Left lung (tissue), 10 donors: ENCODE data around the gene TRMT112. TPM values are rescaled to one million over a fixed set of nuclear protein-coding genes. Genes with fewer than 3 reads are reported as not detected.
"Not testable (repeated sequence)": the region's sequence is repeated elsewhere in the genome, so short reads cannot be mapped to it uniquely, and the experiment has no call there.

Experiments
- ATAC-seq: fragments of 200-7000 bp; cut with Tn5 transposase; one replicate; pipeline ENCODE4 v1.9.1; 2020; ENCODE audit warnings: moderate library complexity
- DNase-seq, 4 donors: peaks; one replicate each; pipeline ENCODE4 v3.0.0-alpha.2; 2013 to 2020
- H3K27ac ChIP-seq, 2 donors: fragments of 200-600 bp; sonication (generic) in 1 of 2; one replicate each; pipeline versions ENCODE4 v1.5.0 to v1.8.0; 2020 to 2021
- H3K27me3 ChIP-seq, 2 donors: fragments of 200-600 bp; sonication (generic) in 1 of 2; one replicate each; pipeline versions ENCODE4 v1.5.0 to v1.8.0; 2020 to 2021
- H3K36me3 ChIP-seq, 2 donors: fragments of 200-600 bp; sonication (generic) in 1 of 2; one replicate each; pipeline versions ENCODE4 v1.5.0 to v1.8.0; 2020 to 2021
- H3K4me1 ChIP-seq, 2 donors: fragments of 200-600 bp; one replicate each; pipeline ENCODE4 v1.8.0; 2021
- H3K4me3 ChIP-seq, 2 donors: fragments of 200-600 bp; sonication (generic) in 1 of 2; one replicate each; pipeline versions ENCODE4 v1.5.0 to v1.8.0; 2020 to 2021; ENCODE audit warnings: mild to moderate bottlenecking in 1 of 2
- H3K9me3 ChIP-seq, 2 donors: fragments of 200-600 bp; sonication (generic) in 1 of 2; one replicate each; pipeline versions ENCODE4 v1.5.0 to v1.8.0; 2020 to 2021
- CTCF ChIP-seq, 2 donors: fragments of 200-600 bp; sonication (generic) in 1 of 2; IDR thresholded peaks; one replicate each; pipeline versions ENCODE4 v1.5.0 to v1.8.0; 2021; ENCODE audit warnings: antibody characterized with exemption in 2 of 2
- intact Hi-C, 2 donors: fragments of 100-400 bp; cut with DNase I; formaldehyde crosslinking; loops; one replicate each; pipeline versions ENCODE4 v1.11.2 to v1.14.2; 2022
- polyA plus RNA-seq, 6 donors: library from polyadenylated mRNA; unstranded; fragments of 120-200 nt; gene quantifications; one replicate each; pipeline ENCODE4 v1.2.1, GENCODE V29; 2013; ENCODE audit not compliant: insufficient read length in 6 of 6
- total RNA-seq, 2 donors: library from RNA; stranded (reverse); fragmentation: NEBNext Ultra II Directional; extraction: Animal tissue kit (Norgen Biotek cat#: 25700); gene quantifications; one replicate each; pipeline ENCODE4 v1.2.1, GENCODE V29; 2021
- donor health status: DM: no; HTN: yes; CAD: no.
- donor health status: DM: no; HTN: no; CAD: no.

TRMT112 gene
- total and polyA plus RNA-seq, 8 donors: 178 to 252 (median 219) TPM

DNA sequence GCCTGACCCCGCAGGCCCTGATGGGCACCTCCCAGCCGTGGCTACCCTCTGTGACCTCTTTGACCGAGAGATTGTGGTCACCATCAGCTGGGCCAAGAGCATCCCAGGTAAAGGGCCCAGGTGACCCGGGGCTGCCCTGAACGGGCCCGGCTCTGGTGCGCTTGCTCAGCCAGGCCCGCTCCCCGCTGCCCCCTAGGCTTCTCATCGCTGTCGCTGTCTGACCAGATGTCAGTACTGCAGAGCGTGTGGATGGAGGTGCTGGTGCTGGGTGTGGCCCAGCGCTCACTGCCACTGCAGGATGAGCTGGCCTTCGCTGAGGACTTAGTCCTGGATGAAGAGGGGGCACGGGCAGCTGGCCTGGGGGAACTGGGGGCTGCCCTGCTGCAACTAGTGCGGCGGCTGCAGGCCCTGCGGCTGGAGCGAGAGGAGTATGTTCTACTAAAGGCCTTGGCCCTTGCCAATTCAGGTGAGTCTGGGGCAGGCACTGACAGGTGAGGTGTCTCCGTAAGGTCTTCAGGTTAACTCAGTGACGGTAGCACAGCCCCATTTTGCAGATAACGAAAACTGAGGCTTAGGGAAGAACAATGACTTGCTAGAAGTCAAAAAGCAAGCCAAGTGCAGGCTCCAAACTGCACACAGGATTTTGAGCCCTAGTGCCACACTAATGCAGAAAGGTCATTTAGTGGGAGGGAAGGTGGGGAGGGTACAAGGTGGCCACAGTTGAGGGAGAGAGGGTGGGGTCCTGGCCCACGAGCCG is 2.4 kb downstream of the TRMT112 start:
- intact Hi-C loops: no loop called here
- no peak for DNase-seq
- Histone ChIP-seq H3K4me3 (no peak overlapping the region), H3K36me3 (peaks cover 0 to 53% of the 10 kb centered on the region in 2 donors), H3K27me3 (no peaks in the 10 kb centered on the region), H3K4me1 (peaks cover 5 to 41% of the 10 kb centered on the region in 2 donors), H3K27ac (no peak overlapping the region), H3K9me3 (no peaks in the 10 kb centered on the region)
- TF ChIP-seq CTCF (IDR thresholded peaks at IDR 0.05): no peak
- ATAC-seq: no peak

DNA sequence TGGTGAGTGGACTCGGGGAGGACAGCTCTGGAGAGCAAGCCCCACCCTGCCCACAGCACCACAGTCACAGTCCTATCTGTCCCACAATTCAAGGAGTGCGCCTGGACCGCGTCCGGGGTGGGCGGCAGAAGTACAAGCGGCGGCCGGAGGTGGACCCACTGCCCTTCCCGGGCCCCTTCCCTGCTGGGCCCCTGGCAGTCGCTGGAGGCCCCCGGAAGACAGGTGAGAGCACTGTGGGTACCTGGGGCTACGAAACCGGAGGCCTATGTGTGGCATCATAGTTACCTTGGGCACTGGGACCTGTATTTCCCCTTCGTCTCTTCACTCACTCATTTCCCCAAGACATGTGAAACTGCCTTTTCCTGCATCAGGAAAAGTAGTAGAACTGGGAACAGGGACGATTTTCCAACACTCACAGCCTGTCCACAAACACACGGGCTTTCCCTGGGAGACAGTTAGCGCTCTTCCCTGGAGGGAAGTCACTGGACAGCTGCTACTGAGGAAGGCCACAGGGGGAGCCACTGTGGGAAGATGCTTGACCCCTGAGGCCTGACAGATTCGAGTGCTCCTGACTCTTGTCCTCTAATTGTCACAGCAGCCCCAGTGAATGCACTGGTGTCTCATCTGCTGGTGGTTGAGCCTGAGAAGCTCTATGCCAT is 3.1 kb downstream of the TRMT112 start:
- H3K27me3 ChIP-seq: no peaks in the 10 kb centered on the region
- no peak overlapping the region for H3K4me3 ChIP-seq
- DNase-seq: no peak
- H3K27ac ChIP-seq: peak overlapping the region in 1 of 2 donors; percentile 37
- no peak for ATAC-seq
- H3K9me3 ChIP-seq: no peaks in the 10 kb centered on the region
- intact Hi-C loops: no loop called here
- H3K36me3 ChIP-seq: peaks cover 0 to 53% of the 10 kb centered on the region in 2 donors
- no peak for TF ChIP-seq CTCF (IDR thresholded peaks at IDR 0.05)
- peaks cover 5 to 37% of the 10 kb centered on the region in 2 donors for H3K4me1 ChIP-seq

- peak in 2 of 4 donors; percentile 42 to 78 for DNase-seq
- no peak for ATAC-seq
- no peak overlapping the region for H3K4me3 ChIP-seq
These were observed 3.7 kb downstream of the TRMT112 start for GRCh38 chr11:64313491-64314145.

DNA sequence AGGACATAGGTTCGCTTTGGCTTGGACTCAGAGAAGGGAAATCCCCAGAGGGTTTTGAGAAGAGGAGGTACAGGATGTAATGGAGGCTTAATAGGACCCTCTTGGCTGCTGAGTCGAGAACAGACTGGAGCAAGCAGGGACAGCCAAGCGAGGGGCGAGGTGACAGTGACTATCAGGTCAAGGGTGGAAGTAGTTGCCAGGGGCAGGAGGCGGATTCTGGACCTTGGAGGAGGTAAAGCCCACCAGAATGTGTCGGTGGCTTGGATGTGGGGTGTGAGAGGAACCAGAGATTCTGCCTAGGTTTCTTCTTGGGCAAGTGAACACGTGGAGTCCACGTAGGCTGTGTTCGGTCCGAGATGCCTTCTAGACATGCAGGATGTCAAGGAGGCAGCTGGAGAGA is 4.4 kb downstream of the TRMT112 start:
- intact Hi-C loops: no loop called here
- Histone ChIP-seq H3K4me3 (no peak overlapping the region), H3K9me3 (no peaks in the 10 kb centered on the region), H3K4me1 (peaks cover 0 to 29% of the 10 kb centered on the region in 2 donors), H3K36me3 (peaks cover 0 to 65% of the 10 kb centered on the region in 2 donors), H3K27me3 (no peaks in the 10 kb centered on the region), H3K27ac (no peak overlapping the region)
- ATAC-seq: no peak
- DNase-seq: no peak
- no peak for TF ChIP-seq CTCF (IDR thresholded peaks at IDR 0.05)

More at GRCh38 chr11:64313491-64314145, 3.7 kb downstream of the TRMT112 start:
- Histone ChIP-seq H3K4me1 (peaks cover 0 to 30% of the 10 kb centered on the region in 2 donors), H3K36me3 (peaks cover 0 to 59% of the 10 kb centered on the region in 2 donors), H3K27ac (peak overlapping the region; percentile 7 to 37), H3K9me3 (no peaks in the 10 kb centered on the region), H3K27me3 (no peaks in the 10 kb centered on the region)
- intact Hi-C loops: no loop called here
- no peak for TF ChIP-seq CTCF (IDR thresholded peaks at IDR 0.05)

DNA sequence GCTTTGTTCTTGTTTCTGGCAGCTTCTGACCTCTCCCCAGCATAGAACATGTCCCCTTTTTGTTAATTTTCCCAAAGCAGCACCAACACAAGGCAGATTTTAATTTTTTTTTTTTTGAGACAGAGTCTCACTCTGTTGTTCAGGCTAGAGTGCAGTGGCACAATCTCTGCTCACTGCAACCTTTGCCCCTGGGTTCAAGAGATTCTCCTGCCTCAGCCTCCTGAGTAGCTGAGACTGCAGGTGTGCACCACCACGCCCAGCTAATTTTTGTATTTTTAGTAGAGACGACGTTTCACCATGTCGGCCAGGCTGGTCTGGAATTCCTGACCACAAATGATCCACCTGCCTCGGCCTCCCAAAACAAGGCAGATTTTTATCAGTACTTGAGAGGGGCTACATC is 9.6 kb downstream of the TRMT112 start:
- ATAC-seq, intact Hi-C loops, H3K9me3 ChIP-seq, H3K27ac ChIP-seq, DNase-seq, H3K27me3 ChIP-seq, H3K4me3 ChIP-seq: not testable (repeated sequence)
- H3K36me3 ChIP-seq: peaks cover 0 to 34% of the 10 kb centered on the region in 2 donors
- H3K4me1 ChIP-seq: peaks cover 14 to 36% of the 10 kb centered on the region in 2 donors
